HG02970 (cell line): ENCODE data around the gene HDAC7.

Experiments
- ATAC-seq: cut with Tn5 transposase; IDR thresholded peaks from one replicate; pipeline ENCODE4 v1.9.1; 2021; ENCODE audit warnings: mild to moderate bottlenecking, moderate library complexity, moderate number of reproducible peaks; ENCODE audit not compliant: unreplicated experiment, low FRiP score

Gene HDAC7

DNA sequence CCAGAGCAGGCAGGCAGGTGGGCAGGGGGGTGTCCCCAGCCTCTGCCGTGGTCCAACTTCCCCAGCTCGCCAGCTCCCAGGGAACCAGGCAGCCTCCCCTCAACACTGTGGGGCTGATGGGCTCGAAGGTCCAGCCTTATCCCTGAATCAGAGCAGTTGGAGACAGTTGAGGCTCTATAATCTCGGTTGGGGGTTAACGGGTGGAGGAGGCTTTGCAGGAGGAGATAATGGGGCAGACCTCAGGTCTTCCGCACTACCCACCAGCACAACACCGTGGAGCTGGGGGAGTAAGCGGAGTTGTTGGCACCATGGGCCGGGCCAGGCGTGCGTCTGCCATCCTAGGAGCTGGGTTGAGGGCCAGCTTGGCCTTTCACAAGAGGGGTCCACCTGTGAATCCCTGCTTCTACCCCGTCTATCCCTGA, 13.9 kb upstream of the HDAC7 start:
- no peak for ATAC-seq

DNA sequence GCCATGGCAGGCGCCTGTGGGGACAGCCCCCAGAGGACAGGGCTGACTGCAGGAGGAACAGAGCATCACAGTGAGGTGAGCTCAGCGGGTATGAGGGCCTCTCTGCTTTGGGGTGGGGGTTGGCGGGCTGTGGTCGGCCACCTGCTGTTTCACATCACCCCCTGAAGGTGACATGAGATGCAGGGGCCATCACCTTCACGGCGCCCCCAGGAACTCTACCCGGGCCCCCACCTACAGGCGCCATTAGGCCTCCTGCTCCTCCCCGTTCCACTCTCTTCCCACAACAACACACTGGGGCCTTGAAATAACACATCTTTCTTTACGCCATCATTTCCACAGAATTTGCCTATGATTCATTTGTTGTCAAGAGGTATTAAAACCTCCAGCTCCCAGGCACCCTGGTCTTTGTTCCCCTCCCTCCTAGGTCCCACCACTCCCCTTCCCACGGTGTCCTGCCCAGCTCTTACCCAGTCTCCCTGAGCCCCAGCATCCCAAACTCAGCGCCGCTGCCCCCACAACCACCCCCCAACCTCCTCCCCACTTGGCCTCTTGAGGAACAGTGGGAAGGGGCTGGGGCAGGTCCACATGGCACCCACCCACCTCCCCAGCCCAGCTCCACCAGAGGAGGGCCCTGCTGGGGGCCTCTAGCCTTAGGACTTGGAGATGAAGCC, 12.7 kb upstream of the HDAC7 start:
- ATAC-seq, result no peak

DNA sequence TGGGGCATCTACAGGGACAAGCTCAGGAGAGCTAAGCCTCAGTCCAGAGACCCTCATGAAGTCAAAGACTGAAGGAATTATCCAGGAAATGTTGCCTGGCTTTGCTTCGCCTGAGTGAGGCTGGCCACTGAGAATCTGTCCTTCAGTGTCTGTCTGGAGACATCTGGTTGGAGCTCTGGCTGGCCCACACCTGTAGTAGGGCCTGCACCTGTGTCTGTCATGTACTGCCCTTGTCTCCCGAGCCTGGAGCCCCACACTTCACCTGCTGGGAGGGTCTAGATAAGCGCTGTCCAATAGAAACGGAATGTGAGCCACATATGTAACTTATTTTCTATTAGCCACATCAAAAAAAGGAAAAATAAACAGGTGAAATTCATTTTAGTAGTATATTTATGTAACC, 9.9 kb upstream of the HDAC7 start:
- no peak for ATAC-seq

DNA sequence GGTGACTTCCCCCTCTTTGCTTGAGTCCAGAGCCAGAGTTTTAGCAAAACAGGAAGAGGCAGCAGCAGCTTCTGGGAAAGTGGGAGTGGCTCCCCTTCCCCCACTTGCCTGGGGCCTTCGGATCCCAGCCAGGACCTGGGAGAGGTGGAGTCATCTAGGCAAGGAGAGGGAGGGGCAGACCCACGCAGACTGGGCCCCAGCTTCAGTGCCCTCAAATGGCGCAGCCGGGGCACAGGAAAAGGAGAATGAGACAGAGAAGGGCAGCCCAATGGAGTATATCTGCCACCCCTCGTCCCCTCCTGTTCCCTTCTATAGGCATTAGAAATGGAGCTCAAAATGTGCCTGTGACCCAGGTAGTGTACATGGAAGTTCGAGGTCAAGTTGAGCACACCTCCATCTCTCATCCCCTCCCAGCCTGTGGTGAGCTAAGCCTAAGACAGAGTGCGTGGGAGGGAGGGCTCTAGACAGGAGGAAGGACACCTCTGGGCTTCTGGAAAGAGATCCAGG, 9.3 kb upstream of the HDAC7 start:
- ATAC-seq, result no peak

DNA sequence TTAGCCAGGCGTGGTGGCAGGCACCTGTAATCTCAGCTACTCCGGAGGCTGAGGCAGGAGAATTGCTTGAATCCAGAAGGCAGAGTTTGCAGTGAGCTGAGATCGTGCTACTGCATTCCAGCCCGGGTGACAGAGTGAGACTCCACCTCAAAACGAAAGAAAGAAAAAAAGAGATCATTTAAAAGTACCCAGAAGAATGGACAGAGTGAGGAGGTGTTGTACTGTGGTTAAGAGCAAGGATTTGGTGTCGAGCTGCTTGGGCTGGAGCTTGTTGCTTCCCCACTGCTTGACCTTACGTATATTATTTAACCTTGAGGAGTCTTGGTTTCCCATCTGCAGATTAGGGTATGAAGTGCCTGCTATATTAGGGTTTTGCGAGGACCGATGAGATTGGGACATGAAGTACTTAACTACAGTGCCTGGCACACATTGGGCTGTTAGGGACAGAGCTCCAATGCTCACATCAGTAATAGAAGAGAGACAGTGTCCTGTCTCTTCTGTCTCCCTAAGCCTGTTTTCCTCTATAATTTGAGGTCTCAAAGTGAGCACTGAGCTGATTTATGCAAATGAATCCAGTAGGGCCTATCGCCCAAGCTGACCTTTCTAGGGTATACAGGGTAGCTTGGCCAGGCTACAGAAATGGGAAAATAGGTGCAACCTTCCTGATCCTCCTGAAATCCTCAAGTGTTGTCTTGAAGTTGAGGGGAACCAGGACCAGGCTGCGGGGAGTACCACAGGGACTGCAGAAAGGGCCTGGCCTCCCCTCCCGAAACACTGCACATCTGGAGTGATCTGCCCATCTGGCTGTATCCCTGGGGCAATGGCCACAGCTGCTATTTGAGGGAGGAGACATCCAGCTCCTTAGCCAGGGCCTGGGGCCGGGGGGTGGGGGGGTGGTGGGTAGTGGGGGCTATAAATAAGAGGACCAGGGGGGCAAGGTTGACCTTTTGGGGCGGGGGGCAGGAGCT, 8.6 kb upstream of the HDAC7 start:
- no peak for ATAC-seq

DNA sequence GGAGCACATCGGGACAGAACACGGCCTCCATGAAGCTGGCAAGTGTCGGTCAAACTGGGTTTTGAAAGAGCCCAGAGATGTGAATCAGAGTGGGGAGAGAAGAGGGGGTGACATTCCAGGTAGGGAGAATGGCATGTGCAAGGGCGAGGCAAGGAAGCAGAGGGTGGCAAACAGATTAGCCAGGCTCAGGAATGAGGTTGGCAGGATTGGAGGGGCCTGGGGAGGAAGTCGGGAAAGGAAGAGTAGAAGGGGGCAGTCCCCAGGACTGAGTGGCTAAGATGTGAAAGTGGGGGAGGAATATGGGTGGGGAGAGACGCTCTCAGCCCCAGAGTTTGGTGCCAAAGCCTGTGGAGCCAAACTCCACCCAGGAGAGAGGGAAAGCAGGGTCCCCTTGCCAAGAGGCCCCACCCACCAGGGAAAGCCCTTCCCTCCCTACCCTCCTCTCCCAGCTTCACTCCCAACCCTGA, 5.5 kb upstream of the HDAC7 start:
- no peak for ATAC-seq

DNA sequence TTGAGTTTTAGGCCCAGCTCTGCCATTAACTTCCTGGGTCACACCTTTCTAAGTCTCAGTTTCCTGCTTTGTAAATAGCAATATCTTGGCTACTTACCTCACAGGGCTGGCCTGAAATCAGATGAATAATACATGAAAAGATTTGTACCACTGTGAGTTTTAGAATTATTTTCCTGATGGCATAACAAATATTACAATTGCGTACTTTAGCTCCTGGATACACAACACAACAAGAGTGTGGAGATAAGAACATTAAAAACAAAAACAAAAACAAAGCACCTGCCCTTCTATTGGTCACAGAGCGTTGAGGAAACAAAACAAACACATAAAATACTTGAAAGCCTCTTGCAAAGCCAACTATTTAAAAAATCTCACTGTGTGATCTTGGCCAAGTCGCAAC, 4.9 kb upstream of the HDAC7 start:
- ATAC-seq, result no peak

DNA sequence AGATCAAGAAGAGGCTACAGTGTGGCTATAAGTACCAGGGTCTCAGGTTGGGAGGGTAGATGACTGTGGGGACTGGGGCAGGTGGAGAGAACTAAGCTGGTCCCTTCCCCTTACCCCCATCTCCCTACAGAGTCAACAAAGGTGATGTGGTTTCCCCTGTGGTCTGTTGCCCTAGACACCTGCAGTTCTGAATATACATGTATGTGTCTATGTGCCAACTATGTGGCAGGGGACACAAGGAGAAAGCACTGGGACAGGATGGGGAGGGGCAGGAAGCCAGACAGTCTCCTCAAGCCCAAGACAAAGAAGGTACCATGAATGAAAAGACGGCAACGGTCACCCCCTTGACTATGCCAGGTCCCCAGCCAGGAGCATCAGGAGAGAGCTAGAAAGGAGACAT, 4.5 kb upstream of the HDAC7 start:
- no peak for ATAC-seq

DNA sequence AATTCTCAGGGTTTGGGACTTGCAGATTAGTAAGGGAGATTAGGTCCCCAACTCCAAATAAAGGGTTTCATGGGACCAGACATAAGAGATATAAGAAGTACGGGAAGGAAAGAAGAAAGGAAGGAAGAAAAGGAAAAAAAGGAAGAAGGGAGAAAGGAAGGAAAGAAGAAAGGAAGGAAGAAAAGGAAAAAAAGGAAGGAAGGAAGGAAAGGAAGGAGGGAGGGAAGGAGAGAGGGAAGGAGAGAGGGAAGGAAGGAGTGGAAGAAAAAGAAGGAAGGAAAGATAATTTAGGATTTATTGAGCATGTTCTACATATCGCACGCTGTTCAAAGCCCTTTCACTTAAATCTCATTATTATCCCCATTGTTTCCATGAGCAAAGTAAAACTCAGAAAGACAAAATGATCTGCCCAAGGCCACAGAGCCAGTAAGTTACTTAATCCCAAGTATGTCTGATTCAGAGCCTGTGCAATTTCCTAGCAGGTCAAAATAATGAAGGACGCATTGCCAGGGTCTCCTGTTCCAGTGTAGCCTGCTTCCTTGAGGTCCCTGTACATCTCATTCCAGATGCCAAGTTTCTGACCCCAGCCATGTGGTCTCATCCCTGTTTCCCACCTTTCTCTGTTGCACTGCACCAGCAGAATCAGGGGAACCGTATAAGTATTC, 3.9 kb upstream of the HDAC7 start:
- ATAC-seq, result no peak

DNA sequence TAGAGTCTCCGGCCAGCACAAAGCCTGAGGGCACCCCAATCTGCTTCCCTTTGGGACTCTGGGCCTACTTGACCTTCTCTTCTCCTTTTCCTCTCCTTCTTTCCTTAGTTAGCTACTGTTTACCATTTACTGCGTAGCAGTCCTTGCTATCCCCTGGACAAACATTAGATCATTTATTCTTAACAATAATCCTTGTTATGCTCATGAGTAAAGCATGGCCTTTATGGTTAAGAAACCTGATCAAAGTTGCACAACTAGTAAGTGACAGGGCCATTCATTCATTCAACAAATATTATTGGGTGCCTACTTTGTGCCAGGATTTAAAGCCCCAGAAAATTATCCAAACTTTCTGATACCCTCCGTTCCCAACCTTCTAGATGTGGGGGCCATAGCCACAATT, 3.2 kb upstream of the HDAC7 start:
- no peak for ATAC-seq

DNA sequence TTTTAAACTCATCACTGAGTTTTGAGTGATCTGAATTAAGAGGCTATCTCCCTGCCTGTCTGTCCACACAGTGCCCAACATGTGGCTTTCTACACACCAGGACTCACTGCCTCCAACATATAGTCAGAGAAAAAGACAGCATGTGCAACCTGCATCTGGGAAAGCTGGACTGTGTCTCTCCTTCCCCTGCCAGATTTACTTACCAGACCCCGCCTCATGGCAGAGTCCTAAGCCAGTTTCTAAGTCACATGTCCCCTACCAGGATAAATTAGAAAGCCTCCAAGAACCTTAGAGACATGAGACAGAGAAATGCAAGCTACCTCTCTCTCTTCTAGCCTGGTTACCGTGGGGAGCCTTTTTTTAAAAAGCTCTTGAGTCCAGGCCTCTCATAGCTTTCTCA, 2.7 kb upstream of the HDAC7 start:
- no peak for ATAC-seq

DNA sequence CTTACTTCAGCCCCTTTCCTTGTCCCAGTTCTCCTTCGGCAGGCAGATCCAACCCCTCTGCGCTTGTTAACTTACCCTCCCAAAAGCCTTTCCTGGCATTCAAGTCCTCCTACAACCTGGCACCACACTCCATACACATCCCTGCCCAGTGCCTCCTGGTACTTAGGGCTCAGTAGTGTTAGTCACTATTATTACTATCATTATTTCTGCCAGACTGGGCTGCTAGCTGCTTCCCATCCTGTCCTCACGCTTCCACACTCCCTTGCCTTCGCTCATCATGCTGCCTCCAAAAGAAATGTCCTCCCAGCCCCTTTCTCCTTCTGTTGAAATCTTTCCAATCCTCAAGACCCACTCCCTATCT, 1.6 kb upstream of the HDAC7 start:
- no peak for ATAC-seq

DNA sequence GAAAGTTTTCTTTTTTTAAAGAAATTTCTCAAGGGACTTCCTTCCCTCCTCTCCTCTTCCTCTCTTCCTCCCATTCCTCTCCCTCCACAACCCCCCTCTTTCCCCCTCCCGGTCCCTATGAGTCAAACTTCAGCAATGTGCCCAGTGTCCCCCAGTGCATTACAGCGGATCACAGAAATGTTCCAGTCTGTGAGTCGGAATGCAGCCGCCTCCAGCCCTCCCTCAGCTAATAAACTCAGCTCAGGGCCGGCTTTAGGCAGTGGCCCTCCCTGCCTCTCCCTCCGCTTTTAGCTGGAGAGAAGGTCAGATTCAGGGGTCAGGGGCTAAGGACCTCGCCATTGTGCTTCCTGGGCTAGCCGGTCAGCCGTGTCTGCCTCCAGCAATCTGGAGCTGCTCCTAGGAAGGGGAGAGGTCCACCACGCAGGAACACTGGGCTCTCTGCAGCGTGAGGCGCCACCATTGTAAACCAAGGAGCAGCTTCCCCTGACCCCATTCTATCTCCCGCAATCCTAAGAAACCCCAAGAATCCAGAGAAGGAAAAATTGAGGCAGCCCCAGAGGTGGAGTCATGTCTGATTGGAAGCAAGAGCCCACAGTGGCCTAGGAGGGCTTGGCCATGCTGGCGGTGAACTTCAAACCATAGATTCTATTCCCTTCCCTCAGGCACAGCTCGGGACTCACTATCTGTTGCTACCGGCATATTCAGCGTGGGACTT, 1.1 kb upstream of the HDAC7 start:
- no peak for ATAC-seq

DNA sequence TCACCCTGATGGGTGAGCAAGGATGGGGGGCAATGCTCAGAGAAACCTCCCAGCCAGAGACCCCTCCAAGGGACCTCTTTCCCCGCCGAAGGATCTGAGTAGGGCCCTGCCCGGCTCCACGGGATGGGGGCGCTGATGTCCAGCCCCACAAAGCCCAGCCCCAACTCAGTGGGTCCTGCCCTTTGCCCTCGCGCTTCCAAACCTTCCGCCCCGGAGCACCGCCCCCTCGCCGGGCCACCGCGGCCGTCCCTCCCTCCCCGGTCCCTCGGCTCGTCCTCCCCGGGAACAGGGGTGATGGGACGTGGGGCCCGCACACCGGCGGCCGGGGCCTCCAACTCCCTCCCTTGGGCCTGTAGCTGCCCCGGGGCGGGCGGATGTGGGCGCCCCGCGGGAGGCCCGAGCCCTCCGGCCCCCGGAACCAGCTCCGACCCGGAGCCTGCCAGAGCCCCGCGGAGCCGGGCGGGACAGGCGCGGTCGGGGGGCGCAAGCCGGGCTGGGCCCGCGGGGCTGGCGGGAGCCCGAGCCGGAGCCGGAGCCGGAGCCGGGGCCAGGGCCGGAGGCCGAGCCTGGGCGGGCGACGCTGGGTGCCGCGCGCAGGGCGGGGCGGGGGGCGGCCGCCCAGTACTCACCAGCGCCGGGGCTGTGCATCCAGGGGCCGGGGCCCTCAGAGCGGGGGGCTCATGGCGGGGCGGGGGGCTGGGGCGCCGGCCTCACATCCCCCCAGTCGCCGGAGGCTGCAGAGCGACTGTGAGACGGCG, 386 bp downstream of the HDAC7 start:
- no peak for ATAC-seq

DNA sequence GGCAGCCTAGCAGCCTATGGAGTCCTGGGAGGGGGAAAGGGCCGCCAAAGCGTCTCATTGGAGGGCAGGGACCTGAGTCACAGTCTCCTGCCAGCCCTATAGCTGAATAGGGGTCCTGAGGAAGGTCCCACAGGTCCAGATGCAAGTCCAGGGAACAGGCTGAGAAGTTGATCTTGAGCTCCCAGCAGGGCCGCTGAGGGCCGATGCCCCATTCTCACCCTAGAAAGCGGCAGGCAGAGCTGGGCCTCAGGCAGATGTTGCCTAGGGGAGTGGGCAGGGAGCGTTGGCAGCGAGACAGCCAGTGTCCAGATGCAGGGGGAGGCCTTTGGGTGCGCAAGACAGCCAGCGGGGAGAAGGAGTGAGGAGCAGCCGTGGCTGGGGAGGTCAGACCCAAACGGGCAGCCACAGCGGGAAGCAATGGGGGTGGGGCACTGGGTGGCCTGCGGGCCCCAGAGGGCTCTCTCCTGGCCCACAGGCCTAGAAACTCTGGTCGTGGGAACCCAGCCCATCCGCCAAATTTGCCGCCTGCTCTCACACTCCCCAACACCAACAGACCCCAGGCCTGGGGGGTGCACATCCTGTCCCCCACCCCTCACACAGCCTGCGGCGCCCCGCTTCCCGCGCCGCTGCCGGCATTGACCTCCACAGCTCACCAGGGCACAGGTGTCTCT, 1.1 kb downstream of the HDAC7 start:
- no peak for ATAC-seq

DNA sequence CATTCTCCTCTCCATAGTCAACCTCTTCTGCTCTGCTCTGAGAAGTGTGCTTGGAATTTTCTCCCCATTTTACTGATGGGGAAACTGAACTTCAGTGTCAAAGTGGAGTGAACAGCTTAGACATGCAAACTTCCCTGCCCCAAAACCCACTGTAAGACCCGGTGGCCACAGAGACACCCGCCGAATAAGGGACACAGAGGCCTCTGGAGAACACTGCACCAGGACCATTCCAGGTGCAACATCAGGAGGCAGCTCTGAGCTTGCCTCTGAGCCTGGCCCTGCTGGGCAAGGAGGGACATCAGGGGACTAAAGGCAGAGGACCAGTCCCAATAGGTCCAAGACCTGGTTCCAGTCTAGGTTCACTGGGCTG, 1.7 kb downstream of the HDAC7 start:
- ATAC-seq, result no peak

DNA sequence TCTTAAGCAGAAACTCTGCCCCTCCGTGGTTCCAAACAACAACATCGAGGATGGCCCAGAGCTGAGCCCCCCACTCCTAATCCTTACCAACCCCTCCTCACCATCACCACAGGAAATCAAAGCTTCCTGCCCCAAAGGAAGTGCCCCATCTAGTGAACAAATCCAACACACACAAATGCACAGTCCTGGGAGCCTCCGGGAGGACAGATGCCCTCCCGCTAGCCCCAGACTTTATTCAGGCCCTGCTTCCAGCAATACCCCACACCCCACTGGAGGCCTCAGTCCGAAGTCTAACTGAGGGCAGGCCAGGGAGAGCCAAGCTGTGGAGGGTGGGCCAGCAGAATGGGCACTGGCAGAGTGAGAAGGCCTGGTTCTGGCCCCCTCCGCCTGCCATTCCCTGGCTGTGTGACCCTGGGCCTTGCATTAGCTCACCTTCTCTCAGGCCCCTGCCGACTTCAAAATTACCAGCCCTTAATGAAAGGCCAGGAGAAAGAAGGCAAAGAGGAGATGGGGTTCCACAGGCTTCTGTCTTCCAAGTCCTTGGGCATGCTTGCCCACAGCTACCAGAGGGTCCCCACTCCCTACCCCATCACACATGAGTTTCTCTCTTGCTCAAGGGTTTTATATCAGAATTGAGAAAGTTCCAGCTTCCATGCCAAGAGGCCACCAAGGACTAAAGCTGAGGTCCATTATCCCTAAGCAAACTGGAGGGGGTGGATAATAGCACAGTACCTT, 2.3 kb downstream of the HDAC7 start:
- no peak for ATAC-seq

DNA sequence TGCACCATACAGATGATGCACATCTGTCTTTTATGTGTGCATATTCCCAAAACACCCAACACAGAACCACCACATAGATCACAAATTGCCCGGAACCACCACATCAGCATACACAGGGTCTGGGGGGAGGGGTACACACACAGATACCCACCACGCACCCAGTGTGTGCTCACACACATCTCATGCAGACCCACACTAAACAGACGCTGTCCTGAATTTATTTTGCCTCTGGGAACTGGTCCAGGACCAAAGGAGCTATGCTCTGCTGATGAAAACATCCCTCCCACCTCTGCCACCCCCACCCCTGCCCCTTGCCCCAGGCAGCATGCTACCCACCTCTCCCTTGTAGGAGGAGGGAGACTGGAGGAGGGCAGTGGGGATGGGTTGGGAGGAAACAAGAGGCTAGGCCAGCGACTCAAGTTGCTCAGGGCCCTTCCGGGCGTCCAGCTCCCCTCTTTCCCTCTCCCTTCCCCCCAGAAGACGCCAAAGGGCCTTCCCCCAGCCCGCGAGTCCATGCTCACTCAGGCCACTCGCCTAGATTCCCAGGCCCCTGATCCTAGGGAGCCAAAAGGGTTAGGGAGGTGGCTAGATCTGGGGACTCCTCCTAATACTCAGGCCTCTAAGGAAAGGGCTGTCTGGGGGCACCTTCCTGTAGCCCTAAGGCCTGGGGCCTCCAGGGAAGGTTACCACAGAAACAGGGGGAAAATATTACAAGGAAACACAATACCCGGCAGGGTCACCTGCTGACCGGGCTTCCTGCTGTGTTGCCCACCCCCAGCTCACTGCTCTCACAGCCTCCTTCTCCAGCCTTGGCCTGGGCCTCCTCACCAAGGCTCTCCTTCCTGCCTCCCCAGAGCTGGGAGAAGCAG, 3.1 kb downstream of the HDAC7 start:
- ATAC-seq, result no peak
